ENCODE data around the gene PLAU.
"Not testable (repeated sequence)": the region's sequence is repeated elsewhere in the genome, so short reads cannot be mapped to it uniquely, and the experiment has no call there.

The PLAU gene

DNA sequence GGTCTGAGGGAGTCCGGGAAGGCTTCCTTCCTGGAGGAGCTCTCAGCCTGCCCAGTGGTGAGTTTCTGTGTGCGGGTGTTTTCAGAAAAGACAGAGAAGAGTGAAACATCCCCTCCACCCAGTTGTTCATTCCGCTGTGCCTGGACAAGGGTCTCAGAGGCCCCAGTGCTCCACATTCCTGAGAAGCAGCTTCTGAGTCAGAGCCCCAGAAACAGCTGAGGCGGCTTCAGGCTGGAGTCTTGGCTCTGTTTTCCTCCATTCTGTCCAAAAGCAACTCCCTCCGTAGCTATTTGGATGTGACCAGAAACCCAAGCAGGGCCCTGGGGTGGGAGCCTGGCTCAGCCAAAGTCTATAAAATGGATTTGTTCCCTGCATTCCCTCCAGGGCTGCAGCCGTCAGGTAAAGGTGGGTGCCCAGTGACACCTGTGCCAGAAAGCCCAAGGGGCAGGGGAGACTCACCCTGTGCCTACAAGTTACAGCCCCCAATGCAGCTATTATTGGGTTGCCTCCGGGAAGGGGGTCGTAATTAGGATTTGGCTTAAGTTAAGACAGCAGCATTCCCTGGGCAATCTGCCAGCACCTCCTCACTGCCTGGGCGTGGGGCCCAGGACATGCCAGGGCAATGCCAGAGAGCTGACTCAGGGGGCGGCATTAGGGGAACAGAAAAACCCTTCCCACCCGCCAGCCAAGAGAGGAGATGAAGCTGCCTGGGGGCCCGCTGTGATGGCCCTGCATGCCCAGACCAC, 23.5 kb upstream of the PLAU start:
- H3K27ac ChIP-seq: peak overlapping the region; percentile 81
- TF ChIP-seq, protein P1, sequence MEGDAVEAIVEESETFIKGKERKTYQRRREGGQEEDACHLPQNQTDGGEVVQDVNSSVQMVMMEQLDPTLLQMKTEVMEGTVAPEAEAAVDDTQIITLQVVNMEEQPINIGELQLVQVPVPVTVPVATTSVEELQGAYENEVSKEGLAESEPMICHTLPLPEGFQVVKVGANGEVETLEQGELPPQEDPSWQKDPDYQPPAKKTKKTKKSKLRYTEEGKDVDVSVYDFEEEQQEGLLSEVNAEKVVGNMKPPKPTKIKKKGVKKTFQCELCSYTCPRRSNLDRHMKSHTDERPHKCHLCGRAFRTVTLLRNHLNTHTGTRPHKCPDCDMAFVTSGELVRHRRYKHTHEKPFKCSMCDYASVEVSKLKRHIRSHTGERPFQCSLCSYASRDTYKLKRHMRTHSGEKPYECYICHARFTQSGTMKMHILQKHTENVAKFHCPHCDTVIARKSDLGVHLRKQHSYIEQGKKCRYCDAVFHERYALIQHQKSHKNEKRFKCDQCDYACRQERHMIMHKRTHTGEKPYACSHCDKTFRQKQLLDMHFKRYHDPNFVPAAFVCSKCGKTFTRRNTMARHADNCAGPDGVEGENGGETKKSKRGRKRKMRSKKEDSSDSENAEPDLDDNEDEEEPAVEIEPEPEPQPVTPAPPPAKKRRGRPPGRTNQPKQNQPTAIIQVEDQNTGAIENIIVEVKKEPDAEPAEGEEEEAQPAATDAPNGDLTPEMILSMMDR (conservative IDR thresholded peaks at IDR 0.05): no peak

DNA sequence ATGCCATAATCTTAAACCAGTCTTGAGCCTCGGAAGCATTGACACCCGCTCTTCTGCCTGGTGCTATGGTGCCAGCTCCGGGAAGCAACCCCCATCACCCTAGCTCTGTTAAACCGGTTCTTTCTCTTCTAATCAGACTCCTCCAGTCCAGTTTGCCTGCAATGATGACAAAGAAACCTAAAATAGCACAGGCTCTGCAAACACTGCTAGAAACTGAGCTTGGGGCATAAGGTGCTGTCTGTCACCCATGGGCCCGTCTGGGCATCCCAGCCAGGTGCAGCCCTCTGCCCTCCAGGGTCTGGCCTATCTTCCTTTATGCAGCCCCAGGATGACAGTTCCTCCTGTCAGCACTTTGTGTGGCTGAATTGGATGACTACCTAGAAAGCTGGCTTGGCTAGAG, 22.4 kb upstream of the PLAU start:
- TF ChIP-seq, protein P1 (conservative IDR thresholded peaks at IDR 0.05): no peak
- peak overlapping the region; percentile 81 for H3K27ac ChIP-seq

DNA sequence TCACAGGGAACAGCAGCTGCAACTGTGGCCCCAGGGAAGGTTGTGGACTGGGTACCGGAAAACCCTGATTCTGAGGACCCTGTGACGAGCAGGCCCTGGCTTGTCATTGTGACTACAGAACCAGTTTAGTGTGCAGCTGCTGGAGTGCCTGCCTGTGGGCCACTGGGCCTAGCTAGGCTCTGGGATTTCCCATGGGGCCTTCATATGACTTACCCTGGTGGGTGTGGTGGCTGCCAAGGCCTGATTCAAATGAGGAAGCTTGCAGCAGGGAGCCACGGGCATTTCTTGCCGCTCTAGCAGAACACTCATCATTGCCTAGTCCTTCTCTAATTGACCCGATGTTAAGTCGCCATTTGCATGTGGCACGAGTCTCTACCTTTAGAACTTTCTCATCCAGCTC, 21.9 kb upstream of the PLAU start:
- H3K27ac ChIP-seq: peak overlapping the region; percentile 81
- TF ChIP-seq, protein P1 (conservative IDR thresholded peaks at IDR 0.05): no peak

DNA sequence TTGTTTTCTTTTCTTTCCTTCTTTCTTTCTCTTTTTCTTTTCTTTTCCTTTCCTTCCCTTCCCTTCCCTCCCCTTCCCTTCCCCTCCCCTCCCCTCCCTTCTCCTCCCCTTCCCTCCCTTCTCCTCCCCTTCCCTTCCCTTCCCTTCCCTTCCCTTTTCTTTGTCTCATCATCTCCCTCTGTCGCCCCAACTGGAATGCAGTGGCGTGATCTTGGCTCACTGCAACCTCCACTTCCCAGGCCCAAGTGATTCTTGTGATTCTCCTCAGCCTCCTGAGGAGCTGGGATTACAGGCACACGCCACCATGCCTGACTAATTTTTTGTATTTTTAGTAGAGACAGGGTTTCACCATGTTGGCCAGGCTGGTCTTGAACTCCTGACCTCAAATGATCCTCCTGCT, 21.5 kb upstream of the PLAU start:
- H3K27ac ChIP-seq: peak overlapping the region; percentile 81

DNA sequence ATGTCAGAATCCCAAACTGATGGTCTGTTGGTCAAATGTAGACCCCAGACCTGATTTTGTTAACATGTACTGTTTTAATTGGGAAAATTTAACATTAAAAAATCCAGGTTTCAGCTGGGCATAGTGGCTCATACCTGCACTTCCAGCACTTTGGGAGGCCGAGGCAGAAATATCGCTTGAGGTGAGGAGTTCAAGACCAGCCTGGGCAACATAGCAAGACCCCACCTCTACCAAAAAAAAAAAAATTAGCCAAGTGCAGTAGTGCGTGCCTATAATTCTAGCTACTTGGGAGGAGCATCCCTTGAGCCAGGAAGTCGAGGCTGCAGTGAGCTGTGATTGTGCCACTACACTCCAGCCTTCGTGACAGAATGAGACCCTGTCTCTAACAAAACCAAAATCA, 20.7 kb upstream of the PLAU start:
- TF ChIP-seq, protein P1 (conservative IDR thresholded peaks at IDR 0.05): no peak
- no peak overlapping the region for H3K27ac ChIP-seq

DNA sequence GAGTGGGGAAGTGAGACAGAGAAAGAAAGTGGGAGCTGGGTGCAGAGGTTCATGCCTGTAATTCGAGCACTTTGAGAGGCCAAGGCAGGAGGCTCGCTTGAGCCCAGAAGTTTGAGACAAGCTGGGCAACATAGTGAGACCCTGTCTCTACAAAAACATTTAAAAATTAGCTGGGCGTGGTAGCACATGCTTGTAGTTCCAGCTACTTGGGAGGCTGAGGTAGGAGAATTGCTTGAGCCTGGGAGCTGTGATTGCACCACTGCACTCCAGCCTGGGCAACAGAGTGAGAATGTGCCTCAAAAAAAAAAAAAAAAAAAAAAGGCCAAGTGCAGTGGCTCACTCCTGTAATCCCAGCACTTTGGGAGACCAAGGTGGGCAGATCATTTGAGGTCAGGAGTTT, 20.1 kb upstream of the PLAU start:
- not testable (repeated sequence) for H3K27ac ChIP-seq

DNA sequence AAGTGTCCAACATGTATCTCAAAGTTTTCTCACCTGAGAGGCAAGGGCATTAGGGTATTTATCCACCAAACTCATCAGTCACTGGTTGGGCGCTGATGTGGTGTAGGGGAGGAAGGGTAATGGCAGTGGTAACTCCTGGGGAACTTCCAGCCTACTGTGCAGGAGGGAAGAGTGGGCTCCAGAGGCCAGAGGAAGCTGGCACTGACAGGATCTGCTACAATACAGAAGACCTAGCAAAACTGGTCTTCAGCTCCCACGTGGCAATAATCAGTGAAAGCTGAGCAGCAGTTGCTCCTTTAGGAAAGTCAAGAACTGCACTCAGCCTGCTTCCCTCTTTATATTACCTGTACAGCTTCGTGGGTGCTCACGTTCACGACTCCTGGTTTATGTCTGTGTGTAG, 19.4 kb upstream of the PLAU start:
- H3K27ac ChIP-seq: no peak overlapping the region
- TF ChIP-seq, protein P1 (conservative IDR thresholded peaks at IDR 0.05): no peak

DNA sequence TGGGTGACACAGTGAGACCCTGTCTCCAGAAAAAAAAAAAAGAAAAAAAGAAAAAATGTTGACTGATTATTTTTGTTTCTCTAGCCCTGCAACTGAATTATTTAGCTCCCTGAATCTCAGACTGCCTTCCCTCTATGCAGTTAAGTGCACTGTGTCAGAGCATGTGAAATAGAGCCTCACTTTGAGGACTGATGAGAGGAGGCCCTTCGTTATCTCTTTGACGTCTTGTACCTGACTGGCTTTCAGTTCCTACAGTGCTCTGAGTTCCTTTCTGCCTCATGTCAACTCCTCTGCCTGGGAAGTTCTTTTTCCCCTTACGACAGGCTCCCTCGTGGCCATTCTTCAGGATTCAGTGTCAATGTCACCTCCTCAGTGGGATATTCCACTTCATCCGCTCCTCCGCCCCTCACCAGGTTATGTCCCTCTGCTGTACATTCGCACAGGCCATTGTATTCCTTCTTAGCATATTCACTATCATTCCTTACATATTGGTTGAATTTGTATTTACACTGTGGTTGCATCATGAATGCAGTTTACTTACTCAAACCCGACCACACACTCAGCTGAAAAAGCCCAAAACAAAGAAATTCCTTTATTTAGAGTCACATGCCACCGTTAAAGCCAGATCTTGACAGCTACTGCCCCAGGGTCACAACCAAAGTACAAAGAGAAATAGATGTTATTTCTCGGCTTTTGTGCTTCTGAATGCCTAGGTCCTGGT, 18.5 kb upstream of the PLAU start:
- TF ChIP-seq, protein P1 (conservative IDR thresholded peaks at IDR 0.05): no peak
- H3K27ac ChIP-seq: no peak overlapping the region
